ENCODE results near the gene SLC16A5.
"Not testable (repeated sequence)": the region's sequence is repeated elsewhere in the genome, so short reads cannot be mapped to it uniquely, and the experiment has no call there.

Gene SLC16A5

DNA sequence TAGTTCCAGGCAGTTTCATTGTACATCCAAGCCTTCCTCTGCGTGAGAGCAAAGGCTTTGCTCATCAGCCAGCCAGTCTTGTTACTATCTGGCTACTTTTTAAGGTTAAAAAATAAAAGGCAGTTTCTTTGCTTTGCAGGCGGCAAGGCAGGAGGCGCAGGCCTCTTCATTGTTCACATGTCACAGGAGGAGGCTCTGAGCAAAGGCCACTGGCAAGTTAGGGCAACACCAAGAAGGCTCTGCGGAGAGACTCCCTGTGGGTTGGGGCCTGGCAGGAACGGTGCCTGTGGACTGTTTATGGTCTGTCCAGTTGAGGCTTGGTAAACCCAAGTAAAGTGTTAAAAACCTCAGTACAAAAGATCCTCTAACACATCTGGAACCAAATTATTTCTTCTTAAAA, 47.7 kb downstream of the SLC16A5 start:
- no peak for DNase-seq

DNA sequence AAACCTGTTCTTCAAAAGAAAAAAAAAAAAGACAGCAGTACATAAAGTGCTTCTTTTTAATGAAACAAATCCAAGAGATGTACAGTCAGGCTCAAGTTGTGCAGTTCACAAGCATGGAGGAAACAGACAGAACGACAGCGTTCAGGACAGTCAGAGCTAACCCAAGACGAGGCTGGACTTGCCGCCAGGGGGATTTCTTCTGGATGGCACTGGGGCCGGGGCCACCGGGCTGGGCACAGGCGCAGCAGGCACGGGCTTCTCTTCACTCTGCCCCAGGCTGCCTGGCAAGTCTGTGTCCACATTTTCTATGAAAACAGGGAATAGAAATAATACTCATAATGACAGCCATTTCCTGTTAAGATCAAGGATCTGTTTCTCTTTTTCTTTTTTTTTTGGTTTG, 48.2 kb downstream of the SLC16A5 start:
- DNase-seq, result no peak

DNA sequence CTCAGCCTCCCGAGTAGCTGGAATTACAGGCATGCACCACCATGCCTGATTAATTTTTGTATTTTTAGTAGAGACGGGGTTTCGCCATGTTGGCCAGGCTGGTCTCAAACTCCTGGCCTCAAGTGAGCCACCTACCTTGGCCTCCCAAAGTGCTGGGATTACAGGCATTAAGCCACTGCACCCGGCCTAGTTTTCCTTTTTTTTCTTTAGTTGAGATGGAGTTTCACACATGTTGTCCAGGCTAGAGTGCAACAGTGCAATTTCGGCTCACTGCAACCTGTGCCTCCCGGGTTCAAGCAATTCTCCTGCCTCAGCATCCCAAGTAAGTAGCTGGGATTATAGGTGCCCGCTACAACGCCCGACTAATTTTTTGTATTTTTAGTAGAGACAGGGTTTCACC, 50.0 kb downstream of the SLC16A5 start:
- DNase-seq, result not testable (repeated sequence)

DNA sequence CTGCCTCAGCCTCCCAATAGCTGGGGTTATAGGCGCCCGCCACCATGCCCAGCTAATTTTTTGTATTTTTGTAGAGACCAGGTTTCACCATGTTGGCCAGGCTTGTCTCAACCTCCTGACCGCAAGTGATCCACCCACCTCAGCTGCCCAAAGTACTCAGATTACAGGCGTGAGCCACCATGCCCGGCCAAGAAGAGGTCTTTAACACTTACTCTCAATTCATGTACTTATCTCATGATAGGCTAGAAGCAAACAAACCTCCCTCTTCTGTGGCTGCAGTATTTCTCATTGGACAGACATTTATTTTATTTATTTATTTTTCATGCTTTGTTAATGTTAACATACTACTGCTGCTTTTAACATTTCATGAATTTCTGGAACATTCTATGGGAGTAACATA, 50.8 kb downstream of the SLC16A5 start:
- no peak for DNase-seq

DNA sequence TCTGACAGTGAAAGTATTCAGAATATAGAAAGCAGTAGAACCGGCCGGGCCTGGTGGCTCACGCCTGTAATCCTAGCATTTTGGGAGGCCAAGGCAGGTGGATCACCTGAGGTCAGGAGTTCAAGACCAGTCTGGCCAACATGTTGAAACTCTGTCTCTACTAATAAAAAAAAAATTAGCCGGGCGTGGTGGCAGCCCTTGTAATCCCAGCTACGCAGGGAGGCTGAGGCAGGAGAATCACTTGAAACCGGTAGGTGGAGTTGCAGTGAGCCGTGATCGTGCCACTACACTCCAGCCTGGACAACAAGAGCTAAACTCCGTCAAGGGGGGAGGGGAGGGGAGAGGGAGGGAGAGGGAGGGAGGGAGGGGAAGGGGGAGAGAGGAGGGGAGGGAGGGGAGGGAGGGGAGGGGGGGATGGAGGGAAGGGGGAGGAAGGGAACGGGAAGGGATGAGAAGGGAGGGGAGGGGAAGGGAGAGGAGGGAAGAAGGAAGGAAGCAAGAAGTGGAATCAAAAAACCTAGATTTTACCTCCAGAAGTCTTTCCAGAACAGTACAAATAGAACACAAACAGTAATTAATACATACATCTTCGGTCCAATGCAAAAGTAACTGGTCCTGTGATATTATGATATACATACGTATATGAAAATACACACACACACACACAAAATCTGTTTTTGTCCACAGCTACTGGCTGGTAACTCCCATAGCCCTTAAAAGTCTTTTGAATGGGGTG, 54.6 kb downstream of the SLC16A5 start:
- DNase-seq, result no peak

DNA sequence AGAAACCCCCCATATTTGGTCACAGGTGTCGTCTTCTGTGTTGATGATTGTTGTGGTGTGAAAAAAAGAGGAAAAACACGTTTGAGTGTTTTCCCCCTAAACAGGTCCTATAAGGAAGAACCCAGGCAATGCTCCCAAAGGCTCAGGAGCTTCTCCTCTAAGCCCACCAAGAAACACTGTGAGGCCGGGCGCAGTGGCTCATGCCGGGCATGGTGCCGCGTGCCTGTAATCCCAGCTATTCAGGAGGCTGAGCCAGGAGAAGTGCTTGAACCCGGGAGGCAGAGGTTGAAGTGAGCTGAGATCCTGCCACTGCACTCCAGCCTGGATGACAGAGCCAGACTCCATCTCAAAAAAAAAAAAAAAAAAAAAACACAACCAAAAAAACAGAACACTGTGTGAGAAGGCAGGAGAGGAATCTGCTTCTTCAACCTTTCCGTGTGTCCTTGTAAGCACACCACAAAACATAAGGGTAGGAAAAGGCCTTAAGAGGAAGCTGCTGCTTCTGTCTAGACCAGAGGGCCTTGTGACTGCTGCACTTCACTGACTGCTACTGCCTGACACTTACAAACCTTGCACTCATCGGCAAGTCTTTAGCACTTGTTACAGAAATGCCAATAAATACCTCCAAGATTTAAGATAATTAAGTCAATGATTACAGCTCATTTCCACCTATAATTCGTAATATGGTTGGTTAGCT, 57.2 kb downstream of the SLC16A5 start:
- no peak for DNase-seq

DNA sequence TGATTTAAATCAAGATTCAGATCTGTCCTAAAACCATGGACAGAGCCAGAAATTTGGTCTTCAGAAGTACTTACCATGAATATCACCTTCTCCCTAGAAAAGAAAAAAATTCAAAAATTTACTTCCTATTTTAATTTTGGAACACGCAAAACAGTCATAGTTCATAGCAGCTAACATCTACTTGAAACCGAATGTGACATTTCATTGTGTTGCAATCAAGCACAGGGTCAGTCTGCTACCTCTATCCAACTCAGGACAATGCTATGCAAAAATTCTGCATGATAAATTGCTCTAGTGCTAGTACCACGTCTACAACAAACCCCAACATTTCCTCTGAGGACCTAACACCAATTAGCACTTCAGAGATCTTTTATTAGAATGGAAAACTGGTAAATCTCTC, 58.8 kb downstream of the SLC16A5 start:
- DNase-seq, result no peak

DNA sequence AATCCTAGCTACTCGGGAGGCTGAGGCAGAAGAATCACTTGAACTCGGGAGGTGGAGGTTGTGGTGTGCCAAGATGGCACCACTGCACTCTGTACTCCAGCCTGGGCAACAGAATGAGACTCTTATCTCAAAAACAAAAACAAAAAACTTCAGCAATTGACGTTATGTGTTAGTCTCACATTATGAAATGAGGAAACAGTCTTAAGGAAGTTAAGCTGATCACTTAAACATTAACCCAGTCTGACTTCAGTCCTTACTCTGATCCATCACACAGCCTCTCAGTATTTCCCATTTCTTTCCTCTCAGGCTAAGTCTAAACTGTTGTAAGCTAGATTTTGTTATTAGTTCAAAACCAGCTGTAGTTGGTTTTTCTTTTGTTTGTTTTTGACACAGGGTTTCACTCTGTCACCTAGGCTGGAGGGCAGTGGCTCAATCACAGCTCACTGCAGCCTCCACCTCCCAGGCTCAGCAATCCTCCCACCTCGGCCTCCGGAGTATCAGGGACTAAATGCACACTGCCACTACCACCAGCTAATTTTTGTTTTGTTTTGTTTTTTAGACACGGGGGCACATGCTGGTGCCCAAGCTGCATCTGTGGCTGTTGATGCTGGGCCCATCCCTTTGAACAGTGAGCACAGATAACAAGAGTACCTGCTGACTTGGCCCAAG, 60.3 kb downstream of the SLC16A5 start:
- DNase-seq, result no peak

DNA sequence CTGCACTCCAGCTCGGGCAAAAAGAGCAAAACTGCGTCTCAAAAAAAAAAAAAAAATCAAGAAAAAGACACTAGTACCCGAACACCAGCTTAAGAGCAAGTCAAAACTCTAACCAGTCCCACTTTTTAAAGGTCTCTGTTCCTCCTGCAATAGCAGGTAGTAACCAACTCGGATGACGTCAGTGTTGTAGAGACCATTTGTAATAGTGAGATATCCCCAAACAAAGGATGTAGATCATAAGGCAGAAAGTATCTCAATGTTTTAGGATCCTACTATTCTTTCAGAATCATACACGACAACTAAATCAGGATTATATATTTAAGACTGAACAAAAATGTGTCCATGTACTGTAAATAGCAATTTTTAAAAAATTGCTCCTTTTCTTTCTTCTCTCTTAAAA, 64.2 kb downstream of the SLC16A5 start:
- DNase-seq, result no peak

DNA sequence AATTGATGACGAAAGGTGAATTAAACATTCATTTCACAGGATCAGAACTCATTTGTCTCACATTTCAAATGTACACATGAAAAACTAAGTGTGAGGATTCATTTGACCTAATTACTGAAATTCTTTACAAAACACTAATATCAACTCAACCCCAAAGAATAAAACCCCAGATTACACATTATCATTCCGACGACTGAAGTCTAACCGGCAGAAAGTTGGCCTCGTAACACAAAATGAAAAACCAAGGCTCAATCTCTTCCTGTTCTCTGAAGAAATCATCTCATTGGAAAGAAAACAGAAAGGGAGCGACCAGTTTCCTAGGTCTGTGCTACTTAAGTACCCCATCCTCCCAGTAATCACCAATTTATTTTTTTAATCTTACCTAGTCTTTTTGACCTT, 64.8 kb downstream of the SLC16A5 start:
- no peak for DNase-seq

DNA sequence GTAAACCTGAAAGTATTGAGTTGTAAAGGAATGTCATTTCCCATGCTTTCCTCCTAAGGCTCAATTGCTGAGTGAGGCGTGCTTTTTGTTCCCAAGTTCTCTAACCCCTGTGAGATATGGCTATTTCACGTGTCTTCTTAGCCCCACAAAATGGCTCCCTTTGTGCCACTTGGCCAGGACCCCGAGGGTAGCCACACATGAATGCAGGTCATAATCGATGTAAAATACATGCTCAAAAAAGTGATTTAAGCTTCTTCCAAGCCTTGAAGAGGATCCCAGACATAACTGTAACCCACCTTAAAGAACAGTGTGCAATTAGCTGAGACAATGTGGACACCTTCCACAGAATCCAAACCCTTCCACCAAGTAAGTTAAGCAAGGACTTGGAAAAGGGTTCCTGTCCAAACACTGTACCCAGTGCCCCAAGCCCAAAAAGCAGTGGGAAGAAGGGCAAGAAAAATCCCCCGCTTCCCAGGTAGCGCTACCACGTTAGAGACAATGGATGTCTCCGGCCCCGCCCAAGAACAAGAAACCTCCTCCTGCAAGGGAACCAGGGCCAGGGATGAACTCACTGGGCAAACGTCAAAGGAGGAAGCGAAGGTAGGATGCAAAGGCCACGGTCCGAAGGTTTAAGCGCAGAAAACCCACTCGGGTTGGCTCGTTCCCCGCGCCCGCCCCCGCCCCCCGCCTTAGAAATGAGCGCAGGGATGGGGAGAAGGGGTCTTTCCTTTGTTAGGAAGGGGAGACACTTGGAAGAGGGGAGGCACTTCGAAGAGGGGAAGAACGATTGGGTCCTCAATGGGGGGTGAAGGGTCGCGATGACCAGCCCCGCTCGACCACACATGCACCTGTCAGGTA, 65.4 kb downstream of the SLC16A5 start:
- DNase-seq, result peak; percentile 70

DNA sequence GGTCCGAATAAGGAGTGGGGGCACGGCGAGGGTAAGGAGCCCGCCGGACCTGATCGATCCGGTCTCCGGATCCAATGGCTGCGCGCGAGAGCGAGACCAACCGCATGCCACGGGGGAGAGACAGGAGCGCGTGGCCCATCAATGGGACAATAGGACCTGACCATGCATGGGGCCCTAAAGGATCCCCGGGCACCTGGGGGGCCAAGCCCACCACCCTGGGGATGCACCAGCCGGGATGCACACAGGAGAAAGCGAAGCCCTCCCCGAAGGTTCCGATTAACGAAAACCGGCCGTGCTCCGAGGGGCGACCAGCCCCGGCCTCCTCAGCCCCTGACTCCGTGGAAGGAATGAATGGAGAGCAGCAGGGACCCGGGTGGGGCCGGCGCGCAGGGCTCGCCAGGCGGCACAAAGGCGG, 66.0 kb downstream of the SLC16A5 start:
- DNase-seq, result peak; percentile 71

DNA sequence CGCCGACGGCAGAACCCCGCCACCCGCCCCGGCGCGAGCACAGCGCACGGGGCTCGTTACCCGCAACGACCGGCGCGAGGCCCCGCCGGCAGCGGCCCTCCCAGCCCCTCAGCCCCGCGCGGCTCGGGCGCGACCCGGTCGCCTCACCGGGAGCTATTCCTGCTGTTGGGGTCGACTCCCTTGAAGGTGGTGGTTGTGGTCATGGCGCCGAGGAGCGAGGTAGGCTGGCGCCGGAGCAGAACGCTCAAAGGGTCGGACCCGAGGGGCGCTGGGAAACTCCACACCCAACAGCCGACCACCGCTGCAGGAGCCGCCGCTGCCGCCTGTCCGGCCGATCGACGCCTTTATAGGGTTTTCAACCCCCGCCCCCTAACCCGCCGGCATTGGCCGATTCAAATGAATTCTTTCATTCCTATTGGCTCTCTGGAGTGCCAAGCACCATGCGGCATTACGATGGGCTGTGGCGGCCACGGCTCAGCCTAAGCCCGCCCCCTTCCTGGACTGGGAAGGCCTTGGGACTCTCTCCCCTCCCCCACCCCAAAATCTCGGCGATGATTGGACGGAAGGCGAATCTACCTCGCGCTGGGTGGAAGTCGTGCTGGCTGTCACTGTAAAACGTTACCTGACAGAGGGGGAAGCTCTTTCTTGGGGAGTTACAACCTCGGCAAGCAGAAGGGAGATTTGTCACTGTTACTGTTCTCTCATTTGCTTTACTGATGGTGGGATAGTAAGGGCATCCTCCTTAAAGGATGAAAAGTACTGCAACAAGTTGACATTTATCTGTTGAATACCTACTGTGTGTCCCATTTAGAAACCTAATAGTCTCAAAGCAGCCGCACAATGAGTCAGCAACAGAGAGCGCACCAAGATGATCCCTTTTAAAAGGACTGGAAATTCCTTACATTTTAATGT, 66.7 kb downstream of the SLC16A5 start, which contains the start of gene JPT1:
JPT1 (minus strand) TSS at position 318 of the 912 bp plus-strand sequence; CDS start at position 203, 115 bp downstream.
- DNase-seq, result peak; percentile 97

DNA sequence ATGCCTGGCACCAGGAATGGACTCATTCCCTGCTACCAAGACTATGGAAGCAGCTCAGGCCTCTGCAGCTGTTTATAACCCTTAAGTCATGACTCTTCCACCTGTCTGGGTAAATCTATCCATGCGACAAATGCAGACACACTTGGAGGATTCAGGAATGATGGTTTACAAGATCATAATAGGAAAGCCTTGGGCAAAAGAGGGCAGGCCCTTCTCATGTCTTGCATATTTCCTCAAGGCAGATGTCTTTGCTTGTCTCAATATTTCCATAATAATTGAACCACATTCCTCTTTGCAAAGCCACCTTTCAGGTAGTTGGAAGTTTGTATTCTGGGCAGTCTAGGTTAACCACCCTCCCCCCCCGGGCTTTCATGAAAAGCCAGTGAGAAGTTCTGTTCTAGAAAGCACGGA, 67.4 kb downstream of the SLC16A5 start:
- no peak for DNase-seq
